HG02981 (cell line): ENCODE measurements around the gene PATZ1.

ENCODE experiments used
- ATAC-seq: cut with Tn5 transposase; IDR thresholded peaks from one replicate; pipeline ENCODE4 v1.9.1; 2021; ENCODE audit warnings: mild to moderate bottlenecking, moderate library complexity; ENCODE audit not compliant: unreplicated experiment

The PATZ1 gene

DNA sequence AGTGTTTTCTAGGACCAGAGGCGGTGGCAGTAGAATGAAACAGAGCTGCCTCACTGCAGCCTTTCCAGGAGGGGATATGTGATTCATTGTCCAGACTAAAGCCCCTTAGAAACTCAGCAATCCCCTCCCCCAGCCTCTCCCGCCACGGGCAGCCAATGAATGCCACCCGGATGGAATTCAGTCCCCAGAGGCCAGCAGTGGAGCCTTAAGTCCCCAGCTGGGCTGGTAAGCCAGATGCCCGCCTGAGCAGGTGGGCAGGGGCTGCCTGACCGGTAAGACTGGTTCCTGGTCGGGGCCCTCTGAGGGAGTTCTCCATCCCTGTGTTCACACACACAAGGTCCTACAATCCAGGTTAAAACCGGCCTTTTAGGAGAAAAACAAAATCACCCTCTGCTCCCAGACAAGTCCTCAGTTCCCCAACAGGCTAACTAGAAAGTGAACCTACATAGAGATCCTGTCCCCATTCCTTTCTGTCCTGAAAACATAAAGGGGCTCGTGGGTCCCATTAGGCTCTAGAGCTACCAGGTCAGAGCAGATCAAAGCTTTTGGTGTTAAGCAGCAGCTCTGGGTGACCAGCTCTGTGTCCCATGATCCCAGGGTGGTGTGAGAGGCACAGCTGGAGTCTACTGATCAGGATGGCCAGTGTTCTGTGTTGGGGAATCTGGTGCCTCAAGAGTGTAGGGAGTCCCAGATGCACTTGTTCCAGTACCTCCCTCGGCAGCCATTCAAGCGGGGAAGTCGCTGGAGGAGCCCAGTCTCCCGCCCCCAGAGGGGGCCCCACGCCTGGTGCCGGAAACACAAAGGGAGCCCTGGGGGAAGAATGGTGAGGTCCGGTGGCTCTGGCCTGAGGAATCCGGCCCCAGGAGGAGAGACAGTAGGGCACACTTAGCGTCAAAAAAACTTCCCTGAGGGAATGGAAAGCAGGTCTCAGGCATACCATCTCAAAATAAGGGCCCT is 2.6 kb downstream of the PATZ1 start:
- no peak for ATAC-seq

- ATAC-seq: no peak
Measured at GRCh38 chr22:31342389-31343140, 3.6 kb downstream of the PATZ1 start.

GRCh38 chr22:31341386-31342088 is 4.6 kb downstream of the PATZ1 start:
- ATAC-seq: no peak

- ATAC-seq: no peak
Measured at GRCh38 chr22:31340765-31341247, 5.3 kb downstream of the PATZ1 start.

DNA sequence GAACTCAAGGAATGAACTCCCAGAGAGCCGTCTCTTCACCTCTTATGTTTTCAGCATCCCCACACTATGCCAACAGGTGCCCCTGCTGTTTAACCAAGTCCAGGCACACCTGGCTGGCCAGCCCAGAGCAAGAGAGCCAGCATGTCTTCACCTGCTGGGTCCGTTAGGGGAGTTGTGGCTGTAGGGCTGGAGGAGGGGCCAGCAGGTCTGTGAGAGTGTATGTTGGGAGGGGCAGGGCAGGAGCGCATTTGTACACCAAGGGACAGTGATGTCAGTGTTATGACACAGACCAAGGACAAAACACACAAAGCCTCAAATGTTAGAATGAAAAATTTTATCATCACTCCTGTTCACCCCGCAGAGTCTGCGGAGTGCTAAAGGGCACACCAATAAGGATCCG is 5.8 kb downstream of the PATZ1 start:
- no peak for ATAC-seq

DNA sequence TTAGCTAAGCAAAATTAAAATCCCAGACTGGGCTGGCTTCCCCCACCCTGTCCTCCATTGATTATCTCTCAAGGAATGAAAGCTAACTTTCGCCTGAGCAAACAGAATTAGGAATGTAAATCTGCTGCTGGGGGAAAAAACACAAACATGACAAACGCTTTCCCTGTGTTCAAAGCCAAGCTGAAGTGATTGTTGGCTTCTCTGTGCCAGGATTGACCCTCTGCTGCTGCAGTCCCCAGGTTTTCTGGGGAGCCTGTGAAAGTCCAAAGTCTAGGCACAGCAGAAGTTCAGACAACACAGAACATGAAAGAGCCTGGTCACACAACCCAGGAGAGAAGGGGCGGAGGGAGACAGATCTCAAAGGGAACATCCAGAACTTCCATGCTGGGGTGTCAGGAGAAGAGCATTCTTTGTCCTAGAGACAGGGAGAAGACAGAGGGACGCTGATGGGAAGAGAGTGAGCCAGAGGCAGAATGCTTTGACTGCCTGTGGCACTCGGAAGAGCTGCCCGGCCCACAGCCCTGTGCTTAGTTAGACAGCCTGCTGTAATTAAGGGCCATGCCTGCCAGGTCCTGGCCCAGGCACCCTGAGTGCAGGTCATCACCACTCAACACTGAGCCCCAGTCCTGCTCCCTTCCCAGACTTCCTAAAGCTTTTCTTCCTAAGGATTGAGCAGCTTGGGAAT is 6.9 kb downstream of the PATZ1 start:
- ATAC-seq: no peak

- no peak for ATAC-seq
Measured at GRCh38 chr22:31337178-31337577, 9.0 kb downstream of the PATZ1 start.

DNA sequence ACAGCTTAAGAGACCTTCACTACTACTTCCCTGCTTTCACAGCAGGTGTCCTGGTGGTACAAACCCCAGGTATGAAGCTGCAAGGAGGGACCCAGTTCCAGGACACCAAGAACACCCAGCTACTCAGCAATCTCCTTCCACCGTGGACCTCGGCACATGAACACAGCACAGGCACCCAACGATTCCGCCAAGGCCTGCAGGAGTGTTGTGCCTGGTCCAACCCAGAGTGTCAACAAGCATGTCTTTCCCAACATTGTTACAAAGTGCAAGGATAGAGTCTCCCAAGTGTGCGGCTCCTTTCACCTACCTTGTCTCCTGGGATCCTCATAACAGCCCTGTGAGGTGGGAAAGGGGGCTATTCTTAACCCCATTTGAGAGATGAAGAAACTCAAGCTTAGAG is 11.8 kb downstream of the PATZ1 start:
- no peak for ATAC-seq

GRCh38 chr22:31333641-31334040 is 12.5 kb downstream of the PATZ1 start:
- no peak for ATAC-seq

- no peak for ATAC-seq
Measured at GRCh38 chr22:31332886-31333285, 13.3 kb downstream of the PATZ1 start.

DNA sequence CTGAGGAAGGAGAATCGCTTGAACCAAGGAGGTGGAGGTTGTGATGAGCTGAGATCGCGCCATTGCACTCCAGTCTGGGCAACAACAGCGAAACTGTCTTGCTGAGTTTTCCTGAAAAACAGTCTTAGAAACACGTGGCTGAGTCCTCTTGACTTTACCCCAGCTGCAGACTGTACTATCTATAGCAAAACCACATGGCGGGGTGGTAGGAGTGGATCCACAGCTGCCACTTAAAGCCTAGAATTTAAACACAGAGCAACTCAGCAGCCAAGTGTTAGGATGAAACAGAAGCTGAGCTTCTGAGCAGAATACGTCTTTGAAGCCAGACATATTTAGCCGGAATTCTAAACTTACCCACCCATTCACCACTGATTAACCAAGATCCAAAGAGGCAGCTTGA is 14.1 kb downstream of the PATZ1 start:
- no peak for ATAC-seq

DNA sequence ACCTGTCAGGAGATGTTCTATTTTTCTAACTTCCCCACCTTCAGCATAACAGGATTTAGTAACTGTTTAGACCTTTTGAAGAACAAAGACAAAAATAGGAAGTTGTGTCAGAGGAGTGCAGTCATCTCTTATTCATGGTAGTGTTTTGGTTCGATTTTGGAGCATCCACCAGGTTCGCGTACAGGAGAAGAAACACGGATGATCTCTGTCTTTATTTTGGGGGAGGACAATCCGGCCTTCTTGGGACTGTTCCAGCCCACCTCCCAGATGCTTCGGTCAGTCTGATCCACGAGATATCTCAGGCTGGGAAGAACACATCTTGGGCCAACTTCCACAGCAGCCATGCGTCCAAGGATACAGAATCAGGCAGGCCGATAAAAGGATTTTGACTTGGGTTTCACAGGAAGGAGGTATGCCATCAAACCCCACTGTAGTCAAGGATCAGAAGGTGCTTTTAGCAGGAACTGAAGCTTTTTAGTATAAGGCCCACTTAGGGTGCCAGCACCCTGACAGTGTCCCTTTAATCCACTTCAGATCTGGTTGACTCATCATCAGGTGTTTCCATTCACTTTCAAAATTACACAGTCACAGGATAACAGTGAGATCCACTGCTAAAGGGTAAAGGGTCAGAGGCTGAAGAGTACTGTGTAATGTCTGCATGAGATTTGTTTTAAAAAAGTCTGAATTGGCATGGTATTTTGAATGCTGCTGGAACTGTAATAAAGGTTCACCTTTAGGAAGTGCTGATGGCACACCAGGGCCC is 16.5 kb downstream of the PATZ1 start:
- ATAC-seq: no peak

- ATAC-seq: no peak
Measured at GRCh38 chr22:31329029-31329428, 17.1 kb downstream of the PATZ1 start.

DNA sequence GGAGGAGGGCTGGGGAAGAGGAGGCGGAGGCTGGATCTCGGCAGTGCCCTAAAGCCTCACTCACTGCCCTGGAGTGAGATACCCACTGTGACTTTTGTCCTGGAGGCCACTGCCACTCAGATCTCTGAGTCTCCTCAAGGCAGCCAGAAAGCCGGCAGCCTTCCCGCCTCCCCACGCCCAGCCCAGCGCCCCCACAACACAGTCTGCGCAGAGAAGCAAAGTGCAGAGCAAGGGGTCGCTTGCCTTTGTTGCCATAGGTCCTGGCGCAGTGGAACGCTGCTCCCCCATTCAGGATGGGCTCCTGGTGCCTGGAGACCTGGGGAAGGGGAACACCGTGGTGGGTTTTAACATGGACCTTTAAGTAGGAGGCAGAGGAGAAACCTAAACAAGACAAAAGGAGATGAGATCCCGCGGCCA is 17.6 kb downstream of the PATZ1 start:
- no peak for ATAC-seq

DNA sequence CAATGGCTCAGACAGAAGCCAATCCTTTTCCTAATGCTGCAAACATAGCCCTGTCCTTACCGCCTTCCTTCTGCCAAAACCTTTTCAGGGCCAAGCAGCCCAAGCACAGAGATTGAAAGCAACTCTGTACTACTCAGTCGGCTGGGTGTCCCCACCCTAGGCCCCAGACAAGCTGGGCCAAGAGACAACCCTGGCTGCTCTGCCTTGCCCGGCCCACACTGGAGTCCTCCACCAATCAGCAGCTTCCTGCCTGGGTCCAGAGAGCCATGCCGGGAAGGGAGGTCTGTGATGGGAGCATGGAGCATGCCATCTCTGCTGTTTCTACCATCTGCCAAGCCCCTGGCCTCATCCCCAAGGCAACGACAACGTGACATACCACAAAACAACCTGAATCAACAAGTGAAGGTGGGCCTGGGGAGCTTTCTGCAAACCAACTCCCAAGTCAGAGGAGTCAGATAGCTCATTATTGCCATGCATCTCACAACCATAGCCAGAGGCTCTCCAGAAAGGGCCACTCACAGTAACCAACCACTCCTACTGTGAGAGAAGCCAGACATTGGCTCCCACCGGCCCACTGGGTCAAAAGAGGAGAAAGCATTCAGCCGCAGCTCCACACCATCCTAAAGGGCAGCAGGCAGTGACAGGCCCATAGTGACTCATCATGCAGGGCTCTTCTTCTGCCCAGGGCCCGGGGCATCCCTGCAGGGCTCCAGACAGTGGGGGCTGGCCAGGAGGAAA is 18.2 kb downstream of the PATZ1 start:
- ATAC-seq: no peak

- no peak for ATAC-seq
Measured at GRCh38 chr22:31326877-31327276, 19.3 kb downstream of the PATZ1 start.

DNA sequence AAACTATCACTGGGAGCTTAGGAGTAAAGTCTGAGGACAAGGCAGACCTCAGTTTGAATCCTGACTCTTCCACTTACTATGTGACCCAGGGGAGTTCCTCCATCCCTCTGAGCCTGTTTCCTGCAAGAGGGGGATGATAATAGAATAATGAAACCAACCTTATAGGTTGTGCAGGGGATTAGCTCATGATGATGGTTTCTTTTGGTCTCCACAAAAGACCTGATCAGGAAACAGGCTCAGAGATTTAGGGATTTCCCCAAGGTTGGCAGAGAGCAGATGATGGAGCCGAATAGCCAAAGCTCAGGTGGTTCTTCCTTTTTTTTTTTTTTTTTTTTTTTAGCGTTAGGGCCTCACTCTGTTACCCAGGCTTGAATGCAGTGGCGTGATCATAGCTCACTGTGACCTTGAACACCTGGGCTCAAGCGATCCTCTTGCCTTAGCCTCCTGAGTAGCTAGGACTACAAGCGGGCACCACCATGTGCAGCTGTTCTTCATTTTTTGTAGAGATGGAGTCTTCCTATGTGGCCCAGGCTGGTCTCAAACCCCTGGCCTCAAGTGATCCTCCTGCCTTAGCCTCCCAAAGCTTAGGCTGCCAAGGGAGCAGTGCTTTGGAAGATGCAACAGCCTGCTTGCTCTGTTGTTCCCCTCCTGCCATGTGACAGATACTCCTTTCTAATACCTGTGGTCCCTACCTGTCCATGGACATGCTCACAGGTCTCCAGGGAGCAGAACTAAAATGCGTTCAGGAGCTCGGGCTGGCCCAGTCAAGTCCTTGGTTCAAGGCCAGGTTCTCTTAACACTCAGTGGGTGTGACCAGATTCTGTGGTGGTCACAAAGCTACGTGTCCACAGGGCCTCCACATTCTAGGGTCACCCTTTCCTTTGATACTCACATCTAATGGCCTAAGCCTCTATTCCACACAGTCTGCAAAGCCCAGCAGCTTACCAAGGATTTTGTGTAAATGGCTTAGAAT is 22.3 kb downstream of the PATZ1 start:
- no peak for ATAC-seq

GRCh38 chr22:31321421-31321820 is 24.7 kb downstream of the PATZ1 start:
- no peak for ATAC-seq
